ENCODE data around the gene DCP1A.

DNA sequence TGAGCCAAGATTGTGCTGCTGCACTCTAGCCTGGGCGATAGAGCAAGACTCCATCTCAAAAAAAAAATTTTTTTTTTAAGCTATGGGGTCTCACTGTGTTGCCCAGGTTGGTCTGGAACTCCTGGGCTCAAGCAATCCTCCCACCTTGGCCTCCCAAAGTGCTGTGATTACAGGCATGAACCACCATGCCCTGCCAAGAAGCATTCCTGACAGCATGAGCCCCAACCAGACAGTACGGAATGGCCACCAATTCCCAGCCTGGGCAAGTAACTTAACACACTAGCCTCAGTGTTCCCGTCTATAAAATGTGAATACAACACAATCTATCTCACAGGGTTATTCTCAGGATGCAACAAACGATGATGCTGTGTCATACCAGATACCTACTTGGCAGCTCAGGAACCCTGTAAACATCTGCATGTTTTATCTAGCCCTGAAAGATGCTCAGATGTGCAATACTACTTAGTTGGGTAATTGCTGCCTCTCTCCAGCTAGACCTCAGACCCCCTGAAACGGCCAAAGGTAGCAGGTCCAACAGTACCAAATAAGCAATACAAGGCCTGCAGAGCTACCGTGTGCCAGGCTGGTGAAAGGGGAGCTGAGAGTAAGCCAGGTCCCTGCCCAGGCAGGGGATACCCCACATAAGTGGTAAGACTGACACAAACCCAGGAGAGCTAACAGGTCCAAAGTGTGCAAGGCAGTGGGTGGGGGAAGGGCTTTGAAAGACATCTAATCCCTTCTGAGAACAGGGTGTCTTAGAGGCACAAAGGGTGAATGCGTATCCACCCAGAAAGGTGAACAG lies 93.4 kb downstream of the DCP1A start:
- TF ChIP-seq CTCF (conservative IDR thresholded peaks at IDR 0.05; ENCODE audit: low read depth, low read length) (no peak), EZH2 (IDR thresholded peaks at IDR 0.05; ENCODE audit: low read length, unreplicated experiment) (no peak), EZH2phosphoT487 (IDR thresholded peaks at IDR 0.05; ENCODE audit: borderline replicate concordance, low read length) (no peak)

Measured in PC-3 (cell line).